Omental fat pad (tissue), 4 donors: ENCODE data around the gene TKT. TPM values are rescaled to one million over a fixed set of nuclear protein-coding genes. Genes with fewer than 3 reads are reported as not detected.

Source experiments
- ATAC-seq: fragments of 150-250 bp; one replicate; pipeline ENCODE4 v1.9.1; 2016; ENCODE audit warnings: mild to moderate bottlenecking, moderate library complexity; ENCODE audit not compliant: low FRiP score
- DNase-seq: peaks from one replicate; pipeline ENCODE4 v3.0.0-alpha.2; 2019; ENCODE audit warnings: low spot score
- total RNA-seq, 4 donors: library from RNA; depleted of rRNA; stranded (reverse); fragments of >200 nt; gene quantifications; one replicate each; pipeline ENCODE4 v1.1.0, GENCODE V29; 2016
- TF ChIP-seq, protein P1 (sequence below), 3 donors: fragments of 450-650 bp; IDR thresholded peaks; one replicate each; pipeline ENCODE4 v1.5.1; 2016 to 2017; ENCODE audit warnings: antibody characterized with exemption in 3 of 3, mild to moderate bottlenecking in 3 of 3, moderate library complexity in 2 of 3

TKT gene
- total RNA-seq, 4 donors from 2014 or later = 187 to 325 (median 254) TPM

DNA sequence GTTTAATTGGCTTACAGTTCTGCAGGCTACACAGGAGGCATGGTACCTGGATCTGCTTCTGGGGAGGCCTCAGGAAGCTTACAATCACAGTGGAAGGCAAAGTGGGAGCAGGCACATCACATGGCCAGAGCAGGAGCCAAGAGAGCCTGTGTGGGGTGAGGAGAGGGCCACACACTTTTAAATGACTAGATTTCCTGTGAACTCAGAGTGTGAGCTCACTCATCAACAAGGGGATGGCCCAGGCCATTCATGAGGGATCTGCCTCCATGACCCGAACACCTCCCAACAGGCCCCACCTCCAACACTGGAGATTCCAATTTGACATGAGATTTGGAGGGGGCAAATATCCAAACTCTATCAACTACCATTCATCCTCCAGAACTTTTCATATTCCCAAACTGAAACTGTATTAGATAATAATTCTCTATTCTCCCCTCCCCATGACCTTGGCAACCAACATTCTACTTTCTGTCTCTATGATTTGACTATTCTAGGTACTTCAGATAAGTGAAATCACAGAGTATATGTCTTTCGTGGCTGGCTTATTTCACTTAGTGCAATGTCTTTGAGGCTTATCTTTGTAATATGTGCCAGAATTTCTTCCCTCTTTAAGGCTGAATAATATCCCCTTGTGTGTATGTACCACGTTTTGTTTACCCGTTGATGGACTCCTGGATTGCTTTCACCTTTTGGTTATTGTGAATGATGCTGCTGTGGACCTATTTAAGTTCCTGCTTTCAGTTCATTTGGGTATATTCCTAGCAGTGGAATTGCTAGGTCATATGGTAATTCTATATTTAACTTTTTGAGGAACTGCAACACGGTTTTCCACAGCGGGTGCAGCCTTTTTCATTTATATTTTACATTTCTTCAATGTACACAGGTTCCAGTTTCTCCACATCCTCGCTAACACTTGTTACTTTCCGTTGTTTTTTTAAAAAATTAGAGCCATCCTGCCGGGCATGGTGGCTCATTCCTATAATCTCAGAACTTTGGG is 43.8 kb downstream of the TKT start:
- no peak for DNase-seq
- ATAC-seq = no peak
- TF ChIP-seq, protein P1, sequence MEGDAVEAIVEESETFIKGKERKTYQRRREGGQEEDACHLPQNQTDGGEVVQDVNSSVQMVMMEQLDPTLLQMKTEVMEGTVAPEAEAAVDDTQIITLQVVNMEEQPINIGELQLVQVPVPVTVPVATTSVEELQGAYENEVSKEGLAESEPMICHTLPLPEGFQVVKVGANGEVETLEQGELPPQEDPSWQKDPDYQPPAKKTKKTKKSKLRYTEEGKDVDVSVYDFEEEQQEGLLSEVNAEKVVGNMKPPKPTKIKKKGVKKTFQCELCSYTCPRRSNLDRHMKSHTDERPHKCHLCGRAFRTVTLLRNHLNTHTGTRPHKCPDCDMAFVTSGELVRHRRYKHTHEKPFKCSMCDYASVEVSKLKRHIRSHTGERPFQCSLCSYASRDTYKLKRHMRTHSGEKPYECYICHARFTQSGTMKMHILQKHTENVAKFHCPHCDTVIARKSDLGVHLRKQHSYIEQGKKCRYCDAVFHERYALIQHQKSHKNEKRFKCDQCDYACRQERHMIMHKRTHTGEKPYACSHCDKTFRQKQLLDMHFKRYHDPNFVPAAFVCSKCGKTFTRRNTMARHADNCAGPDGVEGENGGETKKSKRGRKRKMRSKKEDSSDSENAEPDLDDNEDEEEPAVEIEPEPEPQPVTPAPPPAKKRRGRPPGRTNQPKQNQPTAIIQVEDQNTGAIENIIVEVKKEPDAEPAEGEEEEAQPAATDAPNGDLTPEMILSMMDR (IDR thresholded peaks at IDR 0.05) = no peak

DNA sequence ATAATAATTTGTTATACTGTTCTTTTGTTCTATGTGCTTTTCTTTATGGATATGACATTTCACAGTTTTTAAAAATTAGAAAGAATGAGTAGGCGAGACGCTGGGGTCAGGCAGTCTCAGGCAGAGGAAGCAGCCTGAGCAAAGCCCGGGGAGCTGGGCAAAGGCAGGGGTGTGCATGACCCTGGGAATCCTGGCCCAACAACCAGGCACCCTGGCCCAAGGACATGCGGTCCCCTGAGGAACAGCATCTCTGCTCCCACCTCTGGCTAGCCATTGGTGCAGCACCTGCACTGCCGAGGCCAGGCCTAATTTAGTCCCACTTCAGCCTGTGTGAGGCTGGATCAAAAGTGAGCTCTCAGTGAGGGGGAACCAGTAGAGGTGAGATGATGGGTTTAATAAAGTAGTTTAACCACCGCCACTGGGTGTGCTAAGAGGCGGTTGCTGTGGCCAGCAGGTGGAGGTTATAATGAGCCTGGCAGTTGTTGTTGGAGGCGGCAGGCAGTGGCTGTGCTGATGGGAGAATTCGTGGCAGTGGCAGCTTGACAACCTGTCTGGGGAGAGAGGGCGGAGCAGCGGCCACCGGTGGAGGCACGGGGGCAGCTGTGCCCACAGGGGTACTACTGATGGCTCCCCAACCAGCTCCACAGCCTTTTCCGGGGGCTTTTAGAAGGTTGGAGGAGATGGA is 53.3 kb downstream of the TKT start:
- DNase-seq = no peak
- TF ChIP-seq, protein P1 (IDR thresholded peaks at IDR 0.05) = no peak
- no peak for ATAC-seq

DNA sequence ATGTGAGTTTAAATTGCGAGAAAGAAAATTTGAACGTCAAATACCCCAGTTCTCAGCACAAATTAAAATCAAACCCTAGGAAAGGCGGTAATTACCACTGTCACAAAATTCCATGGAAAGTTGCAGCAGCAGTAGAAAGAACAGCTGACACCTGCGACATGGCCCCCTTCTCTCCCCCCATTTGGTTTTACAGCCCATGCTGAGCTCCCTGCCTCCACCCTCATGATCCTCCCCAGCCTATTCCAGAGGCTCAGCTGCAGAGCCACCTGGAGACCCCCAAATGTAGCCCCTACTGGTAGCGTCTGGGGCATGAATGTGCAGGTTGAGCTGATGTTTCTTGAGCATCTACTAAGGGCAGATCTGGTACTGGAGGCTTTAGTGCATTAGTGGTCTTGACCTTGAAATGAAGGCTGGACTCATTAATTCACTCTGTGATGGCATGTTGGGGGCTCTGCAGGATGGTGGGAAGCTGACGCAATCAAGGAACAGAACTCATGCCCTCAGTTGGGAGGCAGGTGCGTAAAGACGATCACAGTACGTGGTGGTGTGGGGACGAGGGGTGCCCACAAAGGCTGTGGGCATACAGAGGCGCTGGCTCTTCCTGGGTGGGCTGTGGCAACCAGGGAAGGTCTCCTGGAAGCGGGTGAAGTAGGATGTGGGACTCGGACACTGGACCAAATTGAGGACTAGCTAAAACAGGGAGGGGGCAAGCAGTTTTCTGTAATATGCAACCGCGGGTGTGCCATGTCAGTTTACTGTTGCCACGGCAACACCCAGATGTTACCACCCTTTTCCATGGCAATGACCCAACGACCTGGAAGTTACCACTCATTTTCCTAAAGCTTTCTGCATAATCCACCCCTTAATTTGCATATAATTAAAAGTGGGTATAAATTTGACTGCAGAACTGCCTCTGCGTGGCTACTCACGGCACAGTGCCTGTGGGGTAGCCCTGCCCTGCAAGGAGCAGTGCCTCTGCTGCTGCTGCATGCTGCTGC is 55.0 kb downstream of the TKT start:
- TF ChIP-seq, protein P1 (IDR thresholded peaks at IDR 0.05) = no peak
- DNase-seq = no peak
- ATAC-seq = no peak

DNA sequence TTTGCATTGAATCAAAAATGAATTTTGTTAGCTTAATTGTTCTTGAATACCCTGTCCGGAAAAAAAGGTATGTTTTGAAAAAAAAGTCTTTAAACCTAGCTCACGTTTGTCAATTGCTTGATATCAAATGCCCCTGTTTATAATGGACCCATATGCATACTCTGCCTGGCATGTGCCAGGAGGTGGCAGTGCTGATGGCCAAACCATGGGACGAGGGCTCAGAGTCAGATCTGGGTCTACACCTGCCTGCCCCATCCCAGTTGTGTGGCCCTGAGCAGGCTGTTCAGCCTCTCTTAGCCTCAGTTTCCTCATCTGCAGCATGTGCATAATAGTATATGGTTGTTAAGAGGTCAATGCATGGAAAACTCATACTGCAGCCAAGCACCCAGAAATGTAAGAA is 56.0 kb downstream of the TKT start:
- no peak for ATAC-seq
- no peak for DNase-seq

DNA sequence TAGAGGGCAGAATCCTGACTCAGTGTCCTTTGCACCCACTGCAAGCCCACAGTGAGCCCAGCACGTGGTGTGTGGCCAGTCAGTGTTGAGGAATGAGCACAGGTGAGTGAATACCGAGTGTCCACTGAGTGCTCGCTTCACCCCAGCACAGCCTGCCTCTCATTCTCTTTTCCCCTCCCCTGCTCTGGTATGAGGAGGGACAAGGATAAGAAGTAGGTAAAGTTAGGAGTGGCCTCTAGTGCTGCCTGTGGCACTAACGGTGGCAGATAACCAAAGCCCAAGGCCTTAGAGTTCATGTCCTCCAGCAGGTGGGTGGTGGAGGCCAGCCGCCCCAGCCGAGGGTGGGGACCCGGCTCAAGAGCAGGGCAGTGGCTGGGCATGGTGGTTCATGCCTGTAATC is 56.8 kb downstream of the TKT start:
- DNase-seq = no peak
- TF ChIP-seq, protein P1 (IDR thresholded peaks at IDR 0.05) = no peak
- ATAC-seq = no peak

More for the DNA sequence above, 56.0 kb downstream of the TKT start:
- TF ChIP-seq, protein P1 (IDR thresholded peaks at IDR 0.05) = no peak

DNA sequence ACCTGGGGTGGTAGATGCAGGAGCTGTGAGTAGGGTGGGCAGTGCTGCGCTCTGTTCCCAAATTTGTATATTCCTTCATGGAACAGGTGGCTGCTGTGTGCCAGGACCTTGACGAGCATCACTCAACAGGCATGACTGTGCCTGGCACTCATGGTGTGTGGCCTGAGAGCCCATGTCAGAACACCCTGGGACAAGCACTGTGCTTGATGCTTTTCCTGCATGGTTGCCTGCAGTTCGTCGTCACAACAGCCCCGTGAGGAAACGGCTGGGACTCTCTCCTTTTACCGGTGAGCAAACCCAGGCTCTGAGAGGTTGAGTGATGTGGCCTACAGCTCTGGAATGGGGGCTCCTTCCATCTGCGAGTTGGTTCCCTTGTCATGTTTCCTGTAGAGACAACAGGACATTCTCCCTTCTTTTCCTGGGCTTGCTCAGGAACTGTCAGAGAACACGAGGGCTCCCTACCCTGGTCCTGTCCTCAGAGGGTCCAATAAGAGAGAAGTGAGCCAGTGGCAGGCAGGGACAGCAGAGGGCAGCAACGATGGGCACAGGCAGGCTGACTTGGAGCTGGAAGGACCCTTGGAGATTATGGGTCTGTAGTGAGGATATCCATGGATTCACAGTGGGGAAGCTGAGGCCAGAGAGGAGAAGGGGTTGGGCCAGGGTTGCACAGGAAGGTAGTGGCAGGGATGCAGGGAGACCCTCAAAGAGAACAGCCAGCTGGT is 57.4 kb downstream of the TKT start:
- DNase-seq (no peak), ATAC-seq (no peak)
- TF ChIP-seq, protein P1 (IDR thresholded peaks at IDR 0.05) = no peak
